Keratinocyte (primary cell): ENCODE measurements around the gene ALK. TPM values are rescaled to one million over a fixed set of nuclear protein-coding genes. Genes with fewer than 3 reads are reported as not detected.

Experiments used
- DNase-seq: peaks from one replicate; pipeline ENCODE4 v3.0.0-alpha.2; 2011; ENCODE audit warnings: low read depth, missing footprints, low spot score
- FAIRE-seq: peaks from 2 replicates; lab custom pipeline; 2011; peaks lifted over from hg19 to GRCh38; lab: Jason Lieb, UNC
- H2AFZ ChIP-seq: 2 replicates; pipeline ENCODE4 v1.6.0; 2012; ENCODE audit warnings: low read length, control low read depth, inconsistent platforms; ENCODE audit not compliant: control insufficient read depth
- H3K27ac ChIP-seq: 2 replicates; pipeline ENCODE4 v1.5.1; 2011; ENCODE audit warnings: low read length; ENCODE audit not compliant: control insufficient read depth, insufficient read depth
- H3K27me3 ChIP-seq: 3 replicates; pipeline ENCODE4 v1.6.0; 2011; ENCODE audit warnings: low read length; ENCODE audit not compliant: control insufficient read depth, insufficient read depth; ENCODE audit errors: extremely low read depth
- H3K36me3 ChIP-seq, 2 experiments: 2 replicates in 1 of 2; 3 replicates in 1 of 2; pipeline ENCODE4 v1.5.1; 2011; ENCODE audit warnings: low read length in 2 of 2, mild to moderate bottlenecking in 1 of 2; ENCODE audit not compliant: control insufficient read depth in 2 of 2, insufficient read depth in 2 of 2; ENCODE audit errors: extremely low read depth in 1 of 2
- H3K4me1 ChIP-seq: 3 replicates; pipeline ENCODE4 v1.5.1; 2011; ENCODE audit warnings: low read length; ENCODE audit not compliant: control insufficient read depth, insufficient read depth; ENCODE audit errors: extremely low read depth
- H3K4me2 ChIP-seq: 3 replicates; pipeline ENCODE4 v1.6.0; 2011; ENCODE audit warnings: low read depth, low read length; ENCODE audit not compliant: control insufficient read depth, insufficient read depth; ENCODE audit errors: extremely low read depth
- H3K4me3 ChIP-seq, 3 experiments: fragments of 200-600 bp in 1 of 3; sonication (generic) in 1 of 3; 2 replicates in 2 of 3; 3 replicates in 1 of 3; pipeline ENCODE4 v1.5.1; 2011 to 2016; ENCODE audit warnings: low read length in 3 of 3, mild to moderate bottlenecking in 3 of 3, control low read depth in 2 of 3, inconsistent platforms in 1 of 3, low read depth in 1 of 3, mixed read lengths in 1 of 3, mixed run types in 1 of 3, moderate library complexity in 1 of 3; ENCODE audit not compliant: control insufficient read depth in 2 of 3, insufficient read depth in 2 of 3; ENCODE audit errors: extremely low read depth in 1 of 3
- H3K79me2 ChIP-seq: 2 replicates; pipeline ENCODE4 v1.6.0; 2012; ENCODE audit warnings: low read length; ENCODE audit not compliant: control insufficient read depth, insufficient read depth
- H3K9ac ChIP-seq: 3 replicates; pipeline ENCODE4 v1.6.0; 2011; ENCODE audit warnings: low read length; ENCODE audit not compliant: control insufficient read depth, insufficient read depth; ENCODE audit errors: extremely low read depth
- H3K9me1 ChIP-seq: 3 replicates; pipeline ENCODE4 v1.6.0; 2011; ENCODE audit warnings: low read length; ENCODE audit not compliant: control insufficient read depth, insufficient read depth; ENCODE audit errors: extremely low read depth
- H3K9me3 ChIP-seq: 2 replicates; pipeline ENCODE4 v1.5.1; 2012; ENCODE audit warnings: low read depth, low read length; ENCODE audit not compliant: control insufficient read depth
- H4K20me1 ChIP-seq: 3 replicates; pipeline ENCODE4 v1.6.0; 2011; ENCODE audit warnings: low read length; ENCODE audit not compliant: control insufficient read depth, insufficient read depth; ENCODE audit errors: extremely low read depth
- CTCF ChIP-seq, 3 experiments: IDR thresholded peaks in 1 of 3; conservative IDR thresholded peaks in 1 of 3; optimal IDR thresholded peaks in 1 of 3; 2 replicates in 2 of 3; 3 replicates in 1 of 3; pipeline versions ENCODE3 to v1.5.1; 2011; ENCODE audit warnings: low read length in 3 of 3, mild to moderate bottlenecking in 3 of 3, moderate library complexity in 2 of 3, control low read depth in 1 of 3, inconsistent platforms in 1 of 3; ENCODE audit not compliant: insufficient read depth in 2 of 3; ENCODE audit errors: extremely low read depth in 1 of 3
- EZH2 ChIP-seq: IDR thresholded peaks from one replicate; pipeline ENCODE4 v1.6.1; 2012; ENCODE audit warnings: inconsistent platforms, mild to moderate bottlenecking, low read length, moderate library complexity
- dilution Hi-C: fragments of 300-500 bp; cut with MboI; formaldehyde crosslinking; loops from one replicate; pipeline ENCODE4 v1.7.0; 2020; ENCODE audit warnings: low sequenced_read_pairs; ENCODE audit not compliant: extremely low pct_ligation_motif_present
- polyA plus RNA-seq, 5 experiments: library from polyadenylated mRNA; depleted of rRNA in 3 of 5; stranded (reverse) in 3 of 5; stranded (forward) in 1 of 5; unstranded in 1 of 5; fragments of >200 nt; gene quantifications; 1 replicate in 1 of 5; 2 replicates in 3 of 5; 3 replicates in 1 of 5; pipeline versions ENCODE4 v1.2.1 to v1.2.3, GENCODE V29; 2011 to 2012; ENCODE audit warnings: missing spikeins in 2 of 5, low read depth in 1 of 5, low replicate concordance in 1 of 5

ALK gene
- polyA plus RNA-seq, 1 donor (not counting 4 experiments of a cell fraction or from before 2014, with no cell fraction given) = not detected

DNA sequence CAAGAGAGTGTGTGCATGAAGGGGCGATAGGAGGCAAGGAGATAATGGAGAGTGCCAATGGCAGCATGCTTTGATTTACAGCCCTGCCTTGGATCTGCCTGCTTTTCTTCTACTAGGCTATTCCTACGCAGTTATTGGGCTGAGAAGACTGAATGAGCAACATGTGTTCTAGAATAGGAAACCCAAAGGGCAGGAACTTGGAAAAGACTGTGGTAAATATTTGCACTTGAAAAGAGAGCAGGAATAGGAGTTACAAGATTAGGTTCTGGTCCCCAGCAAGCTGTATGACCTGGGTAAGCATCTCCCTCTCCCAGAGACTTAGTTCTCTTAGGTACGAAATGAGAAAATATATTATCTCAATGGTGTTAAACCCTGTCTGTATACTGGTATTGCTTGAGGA lies 438.5 kb downstream of the ALK start:
- Histone ChIP-seq H2AFZ (no peak overlapping the region), H3K27me3 (peaks cover 6% of the 10 kb centered on the region), H3K27ac (no peak overlapping the region), H3K9ac (no peak overlapping the region), H3K9me1 (no peaks in the 10 kb centered on the region), H3K4me1 (no peaks in the 10 kb centered on the region), H3K79me2 (no peaks in the 10 kb centered on the region), H3K36me3 (no peaks in the 10 kb centered on the region), H3K4me2 (no peak overlapping the region), H3K9me3 (no peaks in the 10 kb centered on the region), H4K20me1 (no peaks in the 10 kb centered on the region), H3K4me3 (no peak overlapping the region)
- TF ChIP-seq CTCF (optimal IDR thresholded peaks at IDR 0.05 in 1 of 3, IDR thresholded peaks at IDR 0.05 in 1 of 3, conservative IDR thresholded peaks at IDR 0.05 in 1 of 3; ENCODE audit: extremely low read depth in 1 of 3, insufficient read depth in 2 of 3, low read length in 3 of 3) = no peak
- FAIRE-seq = no peak
- dilution Hi-C loops = no loop called here
- no peak for DNase-seq

GRCh38 chr2:29482348-29482747 lies 439.0 kb downstream of the ALK start:
- no peak for DNase-seq
- dilution Hi-C loops = no loop called here
- Histone ChIP-seq H3K4me1 (no peaks in the 10 kb centered on the region), H3K79me2 (no peaks in the 10 kb centered on the region), H3K9ac (no peak overlapping the region), H4K20me1 (no peaks in the 10 kb centered on the region), H2AFZ (no peak overlapping the region), H3K36me3 (no peaks in the 10 kb centered on the region), H3K4me3 (no peak overlapping the region), H3K9me1 (no peaks in the 10 kb centered on the region), H3K4me2 (no peak overlapping the region), H3K9me3 (no peaks in the 10 kb centered on the region), H3K27me3 (peaks cover 6% of the 10 kb centered on the region), H3K27ac (no peak overlapping the region)
- no peak for TF ChIP-seq CTCF (optimal IDR thresholded peaks at IDR 0.05 in 1 of 3, IDR thresholded peaks at IDR 0.05 in 1 of 3, conservative IDR thresholded peaks at IDR 0.05 in 1 of 3; ENCODE audit: extremely low read depth in 1 of 3, insufficient read depth in 2 of 3, low read length in 3 of 3)
- no peak for TF ChIP-seq EZH2
- FAIRE-seq = no peak
